ENCODE measurements around the gene NAALAD2.

Gene NAALAD2

GRCh38 chr11:90220391-90220790 lies 85.9 kb downstream of the NAALAD2 start:
- Histone ChIP-seq H3K9me3 (ENCODE audit: severe bottlenecking) (no peaks in the 10 kb centered on the region), H3K36me3 (ENCODE audit: low read depth) (peaks cover 30% of the 10 kb centered on the region), H3K4me3 (ENCODE audit: severe bottlenecking) (peak overlapping the region; percentile 72), H3K27ac (ENCODE audit: poor library complexity, severe bottlenecking) (no peak overlapping the region), H3K27me3 (ENCODE audit: insufficient read depth, poor library complexity, severe bottlenecking) (no peaks in the 10 kb centered on the region), H3K4me1 (ENCODE audit: insufficient read depth, poor library complexity, severe bottlenecking) (peaks cover 26% of the 10 kb centered on the region)
- DNase-seq (ENCODE audit: low spot score) (no peak), ATAC-seq (ENCODE audit: low read depth) (peak; percentile 35; the same call in 1 of the 3 replicates)
- TF ChIP-seq CTCF (IDR thresholded peaks at IDR 0.05; ENCODE audit: poor library complexity, severe bottlenecking), result no peak

GRCh38 chr11:90221803-90222458 lies 87.5 kb downstream of the NAALAD2 start:
- no peak for TF ChIP-seq CTCF (IDR thresholded peaks at IDR 0.05; ENCODE audit: poor library complexity, severe bottlenecking)
- Histone ChIP-seq H3K27me3 (ENCODE audit: insufficient read depth, poor library complexity, severe bottlenecking) (no peaks in the 10 kb centered on the region), H3K4me3 (ENCODE audit: severe bottlenecking) (peak overlapping the region; percentile 72), H3K9me3 (ENCODE audit: severe bottlenecking) (no peaks in the 10 kb centered on the region), H3K4me1 (ENCODE audit: insufficient read depth, poor library complexity, severe bottlenecking) (peaks cover 26% of the 10 kb centered on the region), H3K36me3 (ENCODE audit: low read depth) (peaks cover 16% of the 10 kb centered on the region), H3K27ac (ENCODE audit: poor library complexity, severe bottlenecking) (peak overlapping the region; percentile 60)
- DNase-seq (ENCODE audit: low spot score) (no peak), ATAC-seq (ENCODE audit: low read depth) (no peak)

- Histone ChIP-seq H3K9me3 (ENCODE audit: severe bottlenecking) (no peaks in the 10 kb centered on the region), H3K4me1 (ENCODE audit: insufficient read depth, poor library complexity, severe bottlenecking) (peaks cover 26% of the 10 kb centered on the region), H3K27ac (ENCODE audit: poor library complexity, severe bottlenecking) (peak within 1 kb of the TSS; percentile 60), H3K4me3 (ENCODE audit: severe bottlenecking) (peak within 1 kb of the TSS; percentile 72), H3K36me3 (ENCODE audit: low read depth) (peaks cover 9% of the 10 kb centered on the region; the same call in 1 of the 2 replicates), H3K27me3 (ENCODE audit: insufficient read depth, poor library complexity, severe bottlenecking) (no peaks in the 10 kb centered on the region)
- ATAC-seq (ENCODE audit: low read depth) (peak; percentile 87), DNase-seq (ENCODE audit: low spot score) (peak; percentile 83)
- no peak for TF ChIP-seq CTCF (IDR thresholded peaks at IDR 0.05; ENCODE audit: poor library complexity, severe bottlenecking)
Measured at GRCh38 chr11:90222459-90223247, 88.2 kb downstream of the NAALAD2 start, which contains the start of gene CHORDC1. Gene CHORDC1 (minus strand): TSS chr11:90223049. CDS start chr11:90222954, 95 bp downstream.

- ATAC-seq (ENCODE audit: low read depth), result peak; percentile 66
- peaks cover 26% of the 10 kb centered on the region for H3K4me1 ChIP-seq (ENCODE audit: insufficient read depth, poor library complexity, severe bottlenecking)
- no peaks in the 10 kb centered on the region for H3K9me3 ChIP-seq (ENCODE audit: severe bottlenecking)
- H3K27ac ChIP-seq (ENCODE audit: poor library complexity, severe bottlenecking), result peak overlapping the region; percentile 60
- DNase-seq (ENCODE audit: low spot score), result no peak
- H3K4me3 ChIP-seq (ENCODE audit: severe bottlenecking), result peak overlapping the region; percentile 72
- no peak for TF ChIP-seq CTCF (IDR thresholded peaks at IDR 0.05; ENCODE audit: poor library complexity, severe bottlenecking)
- no peaks in the 10 kb centered on the region for H3K27me3 ChIP-seq (ENCODE audit: insufficient read depth, poor library complexity, severe bottlenecking)
- H3K36me3 ChIP-seq (ENCODE audit: low read depth), result peaks cover 8% of the 10 kb centered on the region; the same call in 1 of the 2 replicates
Measured at GRCh38 chr11:90223248-90223585, 88.8 kb downstream of the NAALAD2 start.

Data from RWPE2 (cell line).